Left ventricle myocardium inferior (tissue), 1 donor: ENCODE data around the gene PTPRO. TPM values are rescaled to one million over a fixed set of nuclear protein-coding genes. Genes with fewer than 3 reads are reported as not detected.

ENCODE experiments used
- DNase-seq: peaks from one replicate; pipeline ENCODE4 v3.0.0-alpha.2; 2020
- H3K27ac ChIP-seq: fragments of 200-600 bp; replicated peaks from 2 replicates; pipeline ENCODE4 v1.8.0; 2021
- H3K27me3 ChIP-seq: fragments of 200-600 bp; 2 replicates; pipeline ENCODE4 v1.8.0; 2021; ENCODE audit warnings: low read depth
- H3K36me3 ChIP-seq: fragments of 200-600 bp; 2 replicates; pipeline ENCODE4 v1.8.0; 2021
- H3K4me1 ChIP-seq: fragments of 200-600 bp; 2 replicates; pipeline ENCODE4 v1.8.0; 2021
- H3K4me3 ChIP-seq: fragments of 200-600 bp; 2 replicates; pipeline ENCODE4 v1.8.0; 2021; ENCODE audit warnings: mild to moderate bottlenecking, moderate library complexity
- H3K9me3 ChIP-seq: fragments of 200-600 bp; replicated peaks from 2 replicates; pipeline ENCODE4 v1.8.0; 2021
- intact Hi-C: fragments of 100-400 bp; cut with micrococcal nuclease; formaldehyde crosslinking; loops from one replicate; pipeline ENCODE4 v1.11.0; 2022
- total RNA-seq: library from RNA; stranded (reverse); fragmentation: NEBNext Ultra II Directional; extraction: Animal tissue kit (Norgen Biotek cat#: 25700); gene quantifications from one replicate; pipeline ENCODE4 v1.2.1, GENCODE V29; 2021
- TF ChIP-seq, protein P1 (sequence below): fragments of 200-600 bp; IDR thresholded peaks from 2 replicates; pipeline ENCODE4 v1.8.0; 2021; ENCODE audit warnings: antibody characterized with exemption, mild to moderate bottlenecking, borderline replicate concordance
- donor health status: DM: no; HTN: yes; CAD: no; lungs with severe emphysema.

The PTPRO gene
- total RNA-seq, 1 donor from 2014 or later, result 0.82 TPM

DNA sequence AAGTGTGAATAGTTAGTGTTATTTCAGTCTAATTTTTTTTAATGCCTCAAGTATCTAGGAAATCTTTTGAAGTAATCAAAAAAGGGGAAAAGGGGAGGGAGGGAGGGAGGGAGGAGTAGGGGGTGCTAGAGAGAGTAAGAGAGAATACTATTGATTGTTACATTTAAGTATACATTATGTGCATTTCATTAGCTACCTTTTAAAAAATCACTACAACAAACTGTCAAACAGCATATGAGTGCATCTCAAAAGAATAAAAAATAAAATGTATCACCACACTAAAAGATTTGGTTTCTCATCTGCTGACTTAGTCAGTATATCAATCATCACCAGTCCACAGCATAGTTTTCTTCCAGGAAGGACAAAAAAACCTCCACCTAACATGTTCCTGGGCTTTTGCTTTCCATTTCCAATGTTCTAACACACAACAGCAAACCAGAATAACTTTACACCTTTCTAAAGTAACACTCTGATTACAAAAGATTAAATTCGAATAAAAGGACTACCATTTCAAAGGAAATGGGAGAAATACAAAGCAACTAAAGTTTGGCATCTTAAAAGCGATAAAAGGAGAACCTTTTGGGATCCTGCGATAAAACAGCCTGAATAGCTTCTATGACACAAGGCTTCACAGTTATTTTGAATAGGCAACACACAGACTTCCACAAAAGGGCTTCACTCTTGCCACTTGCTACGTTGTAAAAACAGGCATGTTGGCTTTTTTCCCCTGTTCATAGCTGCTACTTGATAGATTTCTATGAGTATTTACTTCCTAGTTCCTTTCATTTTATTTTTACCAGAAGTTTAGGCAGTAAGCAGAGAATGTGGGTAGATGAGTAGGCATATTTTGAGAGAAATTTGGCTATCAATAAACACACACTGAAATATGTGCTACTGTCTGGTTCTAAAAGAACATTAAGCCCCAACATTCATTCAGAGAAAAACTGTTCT lies 306.0 kb downstream of the PTPRO start:
- Histone ChIP-seq H3K9me3 (no peaks in the 10 kb centered on the region), H3K36me3 (peaks cover 18% of the 10 kb centered on the region), H3K4me3 (peak overlapping the region; percentile 0), H3K27me3 (no peaks in the 10 kb centered on the region), H3K4me1 (peaks cover 47% of the 10 kb centered on the region), H3K27ac (peak overlapping the region; percentile 80)
- intact Hi-C loops, result no loop called here
- TF ChIP-seq, protein P1, sequence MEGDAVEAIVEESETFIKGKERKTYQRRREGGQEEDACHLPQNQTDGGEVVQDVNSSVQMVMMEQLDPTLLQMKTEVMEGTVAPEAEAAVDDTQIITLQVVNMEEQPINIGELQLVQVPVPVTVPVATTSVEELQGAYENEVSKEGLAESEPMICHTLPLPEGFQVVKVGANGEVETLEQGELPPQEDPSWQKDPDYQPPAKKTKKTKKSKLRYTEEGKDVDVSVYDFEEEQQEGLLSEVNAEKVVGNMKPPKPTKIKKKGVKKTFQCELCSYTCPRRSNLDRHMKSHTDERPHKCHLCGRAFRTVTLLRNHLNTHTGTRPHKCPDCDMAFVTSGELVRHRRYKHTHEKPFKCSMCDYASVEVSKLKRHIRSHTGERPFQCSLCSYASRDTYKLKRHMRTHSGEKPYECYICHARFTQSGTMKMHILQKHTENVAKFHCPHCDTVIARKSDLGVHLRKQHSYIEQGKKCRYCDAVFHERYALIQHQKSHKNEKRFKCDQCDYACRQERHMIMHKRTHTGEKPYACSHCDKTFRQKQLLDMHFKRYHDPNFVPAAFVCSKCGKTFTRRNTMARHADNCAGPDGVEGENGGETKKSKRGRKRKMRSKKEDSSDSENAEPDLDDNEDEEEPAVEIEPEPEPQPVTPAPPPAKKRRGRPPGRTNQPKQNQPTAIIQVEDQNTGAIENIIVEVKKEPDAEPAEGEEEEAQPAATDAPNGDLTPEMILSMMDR, result no peak
- no peak for DNase-seq

DNA sequence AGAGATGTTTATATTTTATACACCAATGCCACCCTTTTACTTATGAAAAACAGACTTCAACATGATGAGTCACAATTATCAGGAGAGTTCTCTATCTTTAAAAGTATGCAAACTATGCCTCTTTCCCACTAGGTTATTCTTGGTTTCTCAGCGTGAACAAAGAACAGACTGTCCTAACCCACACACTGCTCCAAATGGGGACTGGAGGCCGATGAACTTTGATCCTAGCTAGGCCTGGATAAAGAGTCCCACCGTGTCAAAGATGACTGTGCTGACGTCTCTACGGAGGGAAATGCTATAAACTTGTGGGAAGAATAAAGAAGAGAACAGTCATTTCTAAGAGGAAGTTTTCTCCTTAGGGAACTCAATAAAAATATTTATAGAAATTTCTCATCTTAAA lies 306.8 kb downstream of the PTPRO start:
- Histone ChIP-seq H3K4me3 (peak overlapping the region; percentile 0), H3K36me3 (peaks cover 10% of the 10 kb centered on the region), H3K27ac (peak overlapping the region; percentile 80), H3K9me3 (no peaks in the 10 kb centered on the region), H3K4me1 (peaks cover 47% of the 10 kb centered on the region), H3K27me3 (no peaks in the 10 kb centered on the region)
- intact Hi-C loops, result no loop called here
- DNase-seq, result peak; percentile 36
- TF ChIP-seq, protein P1, result no peak

DNA sequence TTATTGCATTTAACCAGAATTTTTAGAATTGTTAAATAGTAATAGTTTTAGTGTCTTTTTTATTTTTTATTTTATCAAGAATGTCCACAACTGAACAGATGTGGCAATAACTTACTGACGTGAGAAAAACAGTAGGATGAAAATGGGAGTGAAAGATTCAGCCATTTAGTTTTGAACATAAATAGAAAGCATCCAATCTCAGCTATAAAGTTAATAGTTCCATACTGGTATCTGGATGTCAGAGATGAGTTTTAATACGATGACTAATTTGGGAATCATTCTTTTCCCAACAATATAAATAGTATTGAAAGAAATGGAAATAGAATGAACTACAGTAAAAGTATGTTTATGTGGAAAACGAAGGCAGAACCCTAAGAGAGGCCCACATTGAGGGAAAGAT lies 307.5 kb downstream of the PTPRO start:
- intact Hi-C loops, result no loop called here
- TF ChIP-seq, protein P1, result no peak
- Histone ChIP-seq H3K27me3 (no peaks in the 10 kb centered on the region), H3K4me3 (no peak overlapping the region), H3K9me3 (no peaks in the 10 kb centered on the region), H3K27ac (peak overlapping the region; percentile 80), H3K36me3 (peaks cover 10% of the 10 kb centered on the region), H3K4me1 (peaks cover 47% of the 10 kb centered on the region)
- DNase-seq, result no peak

DNA sequence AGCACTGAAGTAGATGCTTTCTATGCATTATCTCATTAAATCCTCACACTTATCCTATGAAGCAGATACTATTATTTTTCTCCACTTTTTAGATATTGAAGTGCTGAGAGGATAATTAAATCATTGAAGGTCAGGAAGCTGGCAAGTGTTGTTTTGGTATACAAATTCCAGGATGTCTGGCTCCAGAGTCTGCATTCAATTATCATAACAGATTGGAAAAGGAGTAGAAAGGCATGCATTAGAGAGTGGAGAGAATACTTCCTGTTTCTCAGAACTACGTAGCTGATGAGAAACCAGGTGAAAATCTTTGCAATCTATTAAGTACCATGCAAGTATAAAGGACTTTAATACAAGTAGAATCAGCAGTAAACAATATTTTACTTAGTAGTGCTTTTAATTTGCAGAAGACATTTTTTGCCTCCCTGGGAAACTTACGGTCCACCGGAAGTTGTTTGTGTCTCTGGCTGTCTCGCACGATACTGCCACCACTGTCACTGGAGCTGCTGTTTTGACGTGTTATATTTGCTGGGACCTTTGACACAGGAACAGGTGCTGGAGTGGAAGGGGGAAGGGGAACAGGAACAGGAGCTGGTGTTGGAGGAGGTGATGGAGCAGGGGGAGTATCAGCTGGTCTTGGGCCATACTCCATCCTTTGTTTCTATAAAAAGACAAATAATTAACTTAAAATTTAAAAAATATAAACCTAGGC lies 308.9 kb downstream of the PTPRO start:
- no peak for DNase-seq
- Histone ChIP-seq H3K4me3 (no peak overlapping the region), H3K36me3 (peaks cover 10% of the 10 kb centered on the region), H3K4me1 (peaks cover 47% of the 10 kb centered on the region), H3K9me3 (no peaks in the 10 kb centered on the region), H3K27me3 (no peaks in the 10 kb centered on the region), H3K27ac (peak overlapping the region; percentile 80)
- TF ChIP-seq, protein P1, result no peak
- intact Hi-C loops, result no loop called here

DNA sequence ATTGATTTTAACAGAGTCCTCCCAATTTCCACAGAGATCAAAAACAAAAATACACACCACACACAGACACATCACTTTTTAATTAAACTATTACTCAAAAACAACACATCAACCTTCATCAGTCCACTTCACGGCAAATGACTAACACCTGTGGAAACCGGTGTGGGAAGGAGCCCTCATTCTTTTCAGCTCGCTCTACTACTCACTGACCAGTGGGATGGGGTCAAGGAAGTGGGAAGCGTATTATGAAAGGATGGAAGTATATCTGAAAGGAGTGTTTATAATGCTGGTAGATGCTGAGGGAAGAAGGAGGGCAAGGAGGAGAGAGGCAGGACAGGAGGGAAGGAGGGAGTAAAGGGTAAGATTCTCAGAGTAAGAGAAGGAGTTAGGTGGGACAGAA lies 310.4 kb downstream of the PTPRO start:
- Histone ChIP-seq H3K4me3 (no peak overlapping the region), H3K9me3 (no peaks in the 10 kb centered on the region), H3K4me1 (peaks cover 41% of the 10 kb centered on the region), H3K27me3 (no peaks in the 10 kb centered on the region), H3K27ac (peak overlapping the region; percentile 62), H3K36me3 (peaks cover 10% of the 10 kb centered on the region)
- intact Hi-C loops, result no loop called here
- TF ChIP-seq, protein P1, result no peak
- DNase-seq, result no peak
